KMS-11 (cell line): ENCODE results near the gene OSCP1.

Source experiments
- H2AFZ ChIP-seq: fragments of 200-600 bp; sonication (generic); 2 replicates; pipeline ENCODE4 v1.6.1; 2016; ENCODE audit warnings: antibody characterized with exemption, mixed run types, low read depth
- H3K27ac ChIP-seq: fragments of 200-600 bp; sonication (generic); 2 replicates; pipeline ENCODE4 v1.6.1; 2016; ENCODE audit warnings: mild to moderate bottlenecking, mixed run types
- H3K27me3 ChIP-seq: fragments of 200-600 bp; sonication (generic); 2 replicates; pipeline ENCODE4 v1.6.1; 2017; ENCODE audit warnings: mild to moderate bottlenecking, low read depth, mixed run types, moderate library complexity; ENCODE audit not compliant: insufficient read depth
- H3K36me3 ChIP-seq: fragments of 200-600 bp; sonication (generic); 2 replicates; pipeline ENCODE4 v1.6.1; 2017; ENCODE audit warnings: mild to moderate bottlenecking, mixed run types; ENCODE audit not compliant: insufficient read depth
- H3K4me1 ChIP-seq: fragments of 200-600 bp; sonication (generic); 2 replicates; pipeline ENCODE4 v1.6.1; 2016; ENCODE audit warnings: mild to moderate bottlenecking, low read depth, mixed run types; ENCODE audit not compliant: poor library complexity, severe bottlenecking
- H3K4me2 ChIP-seq: fragments of 200-600 bp; sonication (generic); 2 replicates; pipeline ENCODE4 v1.7.0; 2016; ENCODE audit warnings: mild to moderate bottlenecking, mixed run types
- H3K4me3 ChIP-seq: fragments of 200-600 bp; sonication (generic); IDR thresholded peaks from 2 replicates; pipeline ENCODE4 v1.6.1; 2017; ENCODE audit warnings: low read depth, low read length, mixed read lengths; ENCODE audit not compliant: insufficient read depth
- H3K79me2 ChIP-seq: fragments of 200-600 bp; sonication (generic); 2 replicates; pipeline ENCODE4 v1.6.1; 2016; ENCODE audit warnings: low read depth, mixed run types; ENCODE audit not compliant: insufficient read depth
- H3K9ac ChIP-seq: fragments of 200-600 bp; sonication (generic); 2 replicates; pipeline ENCODE4 v1.6.1; 2016; ENCODE audit warnings: mild to moderate bottlenecking, mixed run types
- H4K20me1 ChIP-seq: fragments of 200-600 bp; sonication (generic); 2 replicates; pipeline ENCODE4 v1.6.1; 2016; ENCODE audit warnings: mild to moderate bottlenecking, mixed run types; ENCODE audit not compliant: insufficient read depth
- TF ChIP-seq, protein P1 (sequence below): fragments of 200-600 bp; sonication (generic); conservative IDR thresholded peaks from 2 replicates; pipeline ENCODE4 v1.6.1; 2017; ENCODE audit warnings: low read depth, mild to moderate bottlenecking, antibody characterized with exemption, low read length, moderate library complexity, mixed read lengths

The OSCP1 gene

DNA sequence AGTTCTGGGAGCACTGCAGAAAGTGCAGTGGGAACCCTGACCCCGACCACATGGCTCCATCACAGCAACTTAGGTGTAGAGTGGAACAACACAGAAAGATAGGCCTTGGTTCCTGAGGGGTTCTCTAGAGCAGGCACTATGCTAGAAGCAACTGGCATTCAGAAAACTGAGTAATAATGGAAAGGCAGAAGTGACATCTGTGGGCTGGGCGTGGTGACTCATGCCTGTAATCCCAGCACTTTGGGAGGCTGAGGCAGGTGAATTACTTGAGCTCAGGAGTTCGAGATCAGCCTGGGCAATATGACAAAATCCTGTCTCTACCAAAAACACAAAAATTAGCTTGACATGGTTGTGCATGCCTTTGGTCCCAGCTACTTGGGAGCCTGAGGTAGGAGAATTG, 8.7 kb upstream of the OSCP1 start:
- no peaks in the 10 kb centered on the region for H4K20me1 ChIP-seq
- no peaks in the 10 kb centered on the region for H3K36me3 ChIP-seq
- no peak overlapping the region for H3K4me2 ChIP-seq
- no peak overlapping the region for H3K9ac ChIP-seq
- no peak overlapping the region for H2AFZ ChIP-seq
- H3K27ac ChIP-seq, result no peak overlapping the region
- peaks cover 8% of the 10 kb centered on the region for H3K79me2 ChIP-seq
- TF ChIP-seq, protein P1, sequence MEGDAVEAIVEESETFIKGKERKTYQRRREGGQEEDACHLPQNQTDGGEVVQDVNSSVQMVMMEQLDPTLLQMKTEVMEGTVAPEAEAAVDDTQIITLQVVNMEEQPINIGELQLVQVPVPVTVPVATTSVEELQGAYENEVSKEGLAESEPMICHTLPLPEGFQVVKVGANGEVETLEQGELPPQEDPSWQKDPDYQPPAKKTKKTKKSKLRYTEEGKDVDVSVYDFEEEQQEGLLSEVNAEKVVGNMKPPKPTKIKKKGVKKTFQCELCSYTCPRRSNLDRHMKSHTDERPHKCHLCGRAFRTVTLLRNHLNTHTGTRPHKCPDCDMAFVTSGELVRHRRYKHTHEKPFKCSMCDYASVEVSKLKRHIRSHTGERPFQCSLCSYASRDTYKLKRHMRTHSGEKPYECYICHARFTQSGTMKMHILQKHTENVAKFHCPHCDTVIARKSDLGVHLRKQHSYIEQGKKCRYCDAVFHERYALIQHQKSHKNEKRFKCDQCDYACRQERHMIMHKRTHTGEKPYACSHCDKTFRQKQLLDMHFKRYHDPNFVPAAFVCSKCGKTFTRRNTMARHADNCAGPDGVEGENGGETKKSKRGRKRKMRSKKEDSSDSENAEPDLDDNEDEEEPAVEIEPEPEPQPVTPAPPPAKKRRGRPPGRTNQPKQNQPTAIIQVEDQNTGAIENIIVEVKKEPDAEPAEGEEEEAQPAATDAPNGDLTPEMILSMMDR, result no peak
- no peak overlapping the region for H3K4me3 ChIP-seq
- peaks cover 12% of the 10 kb centered on the region for H3K4me1 ChIP-seq
- no peaks in the 10 kb centered on the region for H3K27me3 ChIP-seq

DNA sequence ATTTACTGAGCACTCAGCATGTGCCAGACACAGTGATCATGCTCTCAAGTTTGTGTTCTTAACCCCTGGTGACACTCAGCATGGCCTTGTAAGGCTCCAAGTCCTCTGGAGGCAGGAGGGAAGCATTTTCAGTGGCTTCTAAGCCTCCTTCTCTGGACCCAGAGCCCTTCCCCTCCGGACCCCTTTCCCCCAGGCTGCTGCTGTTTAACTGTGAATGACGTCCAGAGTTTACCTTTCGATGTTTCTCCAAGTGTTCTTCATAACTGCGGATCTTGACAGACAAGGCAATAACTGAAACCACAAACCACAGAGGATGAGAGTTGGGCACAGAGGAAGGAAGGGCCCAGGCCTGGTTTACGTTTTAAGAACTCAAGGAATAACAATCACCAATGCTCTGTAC, 7.4 kb upstream of the OSCP1 start:
- Histone ChIP-seq H3K9ac (no peak overlapping the region), H3K4me1 (peaks cover 6% of the 10 kb centered on the region), H3K4me3 (no peak overlapping the region), H2AFZ (no peak overlapping the region), H3K27me3 (no peaks in the 10 kb centered on the region), H3K36me3 (no peaks in the 10 kb centered on the region), H3K79me2 (no peaks in the 10 kb centered on the region), H3K4me2 (no peak overlapping the region), H3K27ac (no peak overlapping the region), H4K20me1 (no peaks in the 10 kb centered on the region)
- TF ChIP-seq, protein P1, result no peak

DNA sequence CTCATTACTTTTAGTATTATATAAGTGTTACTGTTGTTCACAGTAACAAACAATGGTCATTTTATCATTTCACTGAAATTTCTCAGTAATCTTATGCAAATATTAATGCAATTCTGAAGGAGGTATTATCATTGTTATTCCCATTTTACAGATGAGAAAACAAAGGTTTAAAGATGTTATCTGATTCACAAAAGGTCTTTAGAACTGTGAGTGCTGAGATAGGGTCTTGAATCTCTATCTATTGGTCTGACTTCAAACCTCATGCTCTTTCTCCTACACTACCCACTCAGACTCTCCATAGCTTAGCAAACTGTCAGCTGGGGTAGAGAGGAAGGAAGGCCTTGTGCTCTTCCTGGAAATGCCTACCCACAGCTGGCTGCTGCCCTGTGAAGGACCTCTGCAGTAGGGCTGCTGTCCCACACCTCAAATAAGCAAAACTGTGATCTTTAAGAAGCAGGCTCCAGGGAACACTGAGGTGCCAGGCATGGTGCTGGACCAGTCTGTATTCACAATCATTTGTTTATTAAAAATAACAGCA, 6.2 kb upstream of the OSCP1 start:
- H3K4me1 ChIP-seq, result no peaks in the 10 kb centered on the region
- TF ChIP-seq, protein P1, result no peak
- H3K9ac ChIP-seq, result no peak overlapping the region
- H2AFZ ChIP-seq, result no peak overlapping the region
- no peak overlapping the region for H3K4me3 ChIP-seq
- H4K20me1 ChIP-seq, result no peaks in the 10 kb centered on the region
- H3K36me3 ChIP-seq, result no peaks in the 10 kb centered on the region
- H3K4me2 ChIP-seq, result no peak overlapping the region
- H3K27ac ChIP-seq, result no peak overlapping the region
- no peaks in the 10 kb centered on the region for H3K79me2 ChIP-seq
- no peaks in the 10 kb centered on the region for H3K27me3 ChIP-seq

DNA sequence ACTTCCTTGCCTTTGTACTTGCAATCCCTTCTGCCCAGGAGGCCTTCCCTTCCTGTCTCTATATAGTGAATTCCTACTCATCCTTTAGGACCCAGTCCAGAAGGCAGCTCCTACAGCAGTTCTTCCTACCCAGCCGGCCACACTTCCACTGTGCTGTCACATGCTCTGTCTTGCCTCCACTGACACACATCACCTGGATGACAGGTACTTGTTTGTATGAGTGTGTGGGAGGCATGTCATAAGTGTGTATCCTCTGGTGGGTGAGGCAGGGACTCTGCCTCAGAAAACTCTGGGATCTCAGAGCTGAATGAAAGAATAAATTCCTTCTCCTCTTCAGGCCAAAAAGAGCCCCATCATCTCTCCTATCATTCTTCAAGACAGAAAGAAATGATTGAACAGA, 5.1 kb upstream of the OSCP1 start:
- no peak overlapping the region for H3K9ac ChIP-seq
- H2AFZ ChIP-seq, result no peak overlapping the region
- no peak overlapping the region for H3K4me2 ChIP-seq
- H3K27ac ChIP-seq, result no peak overlapping the region
- H3K4me3 ChIP-seq, result no peak overlapping the region
- no peaks in the 10 kb centered on the region for H3K27me3 ChIP-seq
- no peaks in the 10 kb centered on the region for H3K36me3 ChIP-seq
- no peaks in the 10 kb centered on the region for H4K20me1 ChIP-seq
- TF ChIP-seq, protein P1, result no peak
- no peaks in the 10 kb centered on the region for H3K79me2 ChIP-seq
- no peaks in the 10 kb centered on the region for H3K4me1 ChIP-seq
